A673 (cell line): ENCODE data around the gene OR2V1. TPM values are rescaled to one million over a fixed set of nuclear protein-coding genes. Genes with fewer than 3 reads are reported as not detected.

Experiments
- BruUV-seq: library from RNA; stranded (reverse); fragments of 400-500 nt; replicated peaks from 2 replicates; lab custom pipeline; 2021; lab: Mats Ljungman, UMichigan
- CTCF ChIA-PET: fragments of 300-600 bp; sonication (Branson Sonifier 250); formaldehyde crosslinking; loops from one replicate; lab custom pipeline; 2022; ENCODE audit warnings: antibody characterized with exemption; lab: Charles Lee
- POLR2A ChIA-PET: fragments of 300-600 bp; sonication (Branson Sonifier 250); formaldehyde crosslinking; loops from one replicate; lab custom pipeline; 2022; ENCODE audit warnings: antibody characterized with exemption; ENCODE audit not compliant: low non-redundant PET; lab: Charles Lee
- DNase-seq: peaks from one replicate; pipeline ENCODE4 v3.0.0-alpha.2; 2015; ENCODE audit warnings: low spot score
- H3K27ac ChIP-seq: fragments of 200-600 bp; sonication (generic); 2 replicates; pipeline ENCODE4 v1.5.1; 2016; ENCODE audit warnings: mixed run types, low read depth, mild to moderate bottlenecking, mixed read lengths, antibody characterized with exemption, low read length; ENCODE audit not compliant: poor library complexity, severe bottlenecking
- H3K27me3 ChIP-seq: fragments of 200-600 bp; sonication (generic); replicated peaks from 2 replicates; pipeline ENCODE4 v1.6.1; 2017; ENCODE audit warnings: mixed run types, low read depth, mild to moderate bottlenecking, mixed read lengths, antibody characterized with exemption, low read length; ENCODE audit not compliant: insufficient read depth, poor library complexity
- H3K36me3 ChIP-seq: fragments of 200-600 bp; sonication (generic); 2 replicates; pipeline ENCODE4 v1.6.1; 2016; ENCODE audit warnings: mixed run types, mild to moderate bottlenecking, mixed read lengths, antibody characterized with exemption, low read length; ENCODE audit not compliant: insufficient read depth, poor library complexity, severe bottlenecking
- H3K4me1 ChIP-seq: fragments of 200-600 bp; sonication (generic); 2 replicates; pipeline ENCODE4 v1.6.1; 2017; ENCODE audit warnings: mixed run types, mild to moderate bottlenecking, mixed read lengths, antibody characterized with exemption, low read length; ENCODE audit not compliant: insufficient read depth, poor library complexity, severe bottlenecking
- H3K4me3 ChIP-seq: fragments of 200-600 bp; sonication (generic); 2 replicates; pipeline ENCODE4 v1.5.1; 2016; ENCODE audit warnings: low read depth, mixed run types, mild to moderate bottlenecking, mixed read lengths, low read length; ENCODE audit not compliant: poor library complexity, severe bottlenecking
- H3K9me3 ChIP-seq: fragments of 200-600 bp; sonication (generic); 2 replicates; pipeline ENCODE4 v1.6.1; 2016; ENCODE audit warnings: mixed run types, low read depth, mild to moderate bottlenecking, mixed read lengths, antibody characterized with exemption, low read length; ENCODE audit not compliant: poor library complexity, severe bottlenecking
- EZH2 ChIP-seq: fragments of 200-600 bp; sonication (generic); IDR thresholded peaks from 2 replicates; pipeline ENCODE4 v1.6.1; 2017; ENCODE audit warnings: borderline replicate concordance, low read depth, mild to moderate bottlenecking, mixed read lengths, antibody characterized with exemption, low read length; ENCODE audit not compliant: poor library complexity, severe bottlenecking
- intact Hi-C: fragments of 100-400 bp; cut with micrococcal nuclease; formaldehyde crosslinking; loops from one replicate; pipeline ENCODE4 v1.10.0; 2022; ENCODE audit not compliant: unreplicated experiment
- total RNA-seq: library from RNA; stranded (reverse); gene quantifications from 2 replicates; pipeline ENCODE4 v1.2.3, GENCODE V29; 2021
- TF ChIP-seq, protein P1 (sequence below): fragments of 300-800, 200-600 bp; sonication (generic); conservative IDR thresholded peaks from 2 replicates; pipeline ENCODE4 v1.5.1; 2017; ENCODE audit warnings: low read depth, mild to moderate bottlenecking, antibody characterized with exemption, low read length, moderate library complexity, mixed read lengths

OR2V1 gene
- total RNA-seq, 1 experiment from 2014 or later = not detected

GRCh38 chr5:181156758-181157157 lies 25.8 kb upstream of the OR2V1 start:
- no peaks in the 10 kb centered on the region for H3K36me3 ChIP-seq
- no peak overlapping the region for H3K27ac ChIP-seq
- peaks cover 3% of the 10 kb centered on the region for H3K27me3 ChIP-seq
- no peak for DNase-seq
- POLR2A ChIA-PET = no interaction called here
- BruUV-seq = no TSS peak
- no peak for TF ChIP-seq EZH2
- TF ChIP-seq, protein P1, sequence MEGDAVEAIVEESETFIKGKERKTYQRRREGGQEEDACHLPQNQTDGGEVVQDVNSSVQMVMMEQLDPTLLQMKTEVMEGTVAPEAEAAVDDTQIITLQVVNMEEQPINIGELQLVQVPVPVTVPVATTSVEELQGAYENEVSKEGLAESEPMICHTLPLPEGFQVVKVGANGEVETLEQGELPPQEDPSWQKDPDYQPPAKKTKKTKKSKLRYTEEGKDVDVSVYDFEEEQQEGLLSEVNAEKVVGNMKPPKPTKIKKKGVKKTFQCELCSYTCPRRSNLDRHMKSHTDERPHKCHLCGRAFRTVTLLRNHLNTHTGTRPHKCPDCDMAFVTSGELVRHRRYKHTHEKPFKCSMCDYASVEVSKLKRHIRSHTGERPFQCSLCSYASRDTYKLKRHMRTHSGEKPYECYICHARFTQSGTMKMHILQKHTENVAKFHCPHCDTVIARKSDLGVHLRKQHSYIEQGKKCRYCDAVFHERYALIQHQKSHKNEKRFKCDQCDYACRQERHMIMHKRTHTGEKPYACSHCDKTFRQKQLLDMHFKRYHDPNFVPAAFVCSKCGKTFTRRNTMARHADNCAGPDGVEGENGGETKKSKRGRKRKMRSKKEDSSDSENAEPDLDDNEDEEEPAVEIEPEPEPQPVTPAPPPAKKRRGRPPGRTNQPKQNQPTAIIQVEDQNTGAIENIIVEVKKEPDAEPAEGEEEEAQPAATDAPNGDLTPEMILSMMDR = no peak
- H3K4me3 ChIP-seq = no peak overlapping the region
- H3K4me1 ChIP-seq = peaks cover 4% of the 10 kb centered on the region
- CTCF ChIA-PET = no interaction called here
- H3K9me3 ChIP-seq = no peaks in the 10 kb centered on the region
- intact Hi-C loops = loop anchor here (10.0 kb wide), 2 partner anchors 292 to 372 kb away; partner anchors contain the start of gene ZFP62

DNA sequence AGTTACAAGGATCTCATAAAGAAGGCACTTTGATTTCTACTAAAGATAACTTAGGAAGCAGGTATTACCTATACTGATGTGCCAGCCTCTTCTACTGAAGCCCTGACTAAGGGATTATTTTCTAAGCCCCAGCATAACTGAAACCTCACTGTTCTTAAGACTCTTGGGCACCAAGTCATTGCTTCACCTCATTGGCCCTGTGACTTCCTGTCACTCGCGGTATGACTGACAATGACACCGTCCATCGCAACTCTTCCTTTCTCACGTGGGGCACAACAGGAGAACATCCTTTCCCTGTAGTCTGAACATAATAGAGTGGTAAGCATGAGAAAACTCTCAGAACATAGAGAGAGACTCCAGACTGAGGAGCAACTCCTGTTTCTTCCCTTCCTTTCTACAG lies 22.8 kb upstream of the OR2V1 start:
- no peak overlapping the region for H3K4me3 ChIP-seq
- intact Hi-C loops = loop anchor here (10.0 kb wide), 2 partner anchors 289 to 369 kb away; partner anchors contain the start of gene ZFP62
- no peak overlapping the region for H3K27ac ChIP-seq
- no peaks in the 10 kb centered on the region for H3K4me1 ChIP-seq
- TF ChIP-seq EZH2 = no peak
- TF ChIP-seq, protein P1 = no peak
- BruUV-seq = no TSS peak
- CTCF ChIA-PET = no interaction called here
- H3K27me3 ChIP-seq = peaks cover 3% of the 10 kb centered on the region
- POLR2A ChIA-PET = no interaction called here
- H3K9me3 ChIP-seq = no peaks in the 10 kb centered on the region
- DNase-seq = no peak
- no peaks in the 10 kb centered on the region for H3K36me3 ChIP-seq

GRCh38 chr5:181152406-181152805 lies 21.4 kb upstream of the OR2V1 start:
- no peak overlapping the region for H3K27ac ChIP-seq
- ChIA-PET CTCF (interaction anchor here (0.5 kb wide), 1 partner anchor 1351 kb away, joined by 5 read pairs; no protein-coding TSS in a partner anchor), POLR2A (no interaction called here)
- BruUV-seq = no TSS peak
- peaks cover 3% of the 10 kb centered on the region for H3K27me3 ChIP-seq
- intact Hi-C loops = loop anchor here (10.0 kb wide), 2 partner anchors 288 to 368 kb away; partner anchors contain the start of gene ZFP62
- no peak for DNase-seq
- H3K4me3 ChIP-seq = no peak overlapping the region
- no peaks in the 10 kb centered on the region for H3K4me1 ChIP-seq
- TF ChIP-seq, protein P1 = no peak
- no peak for TF ChIP-seq EZH2
- H3K36me3 ChIP-seq = no peaks in the 10 kb centered on the region
- H3K9me3 ChIP-seq = no peaks in the 10 kb centered on the region
